PC-9 (cell line): ENCODE results near the gene SUSD1. TPM values are rescaled to one million over a fixed set of nuclear protein-coding genes. Genes with fewer than 3 reads are reported as not detected.
"Not testable (repeated sequence)": the region's sequence is repeated elsewhere in the genome, so short reads cannot be mapped to it uniquely, and the experiment has no call there.

Experiments
- BruUV-seq: library from RNA; stranded (reverse); fragments of 400-500 nt; replicated peaks from 2 replicates; lab custom pipeline; 2021; lab: Mats Ljungman, UMichigan
- CTCF ChIA-PET: fragments of 300-600 bp; sonication (Branson Sonifier 250); formaldehyde crosslinking; loops from one replicate; lab custom pipeline; 2022; ENCODE audit warnings: antibody characterized with exemption; lab: Charles Lee
- POLR2A ChIA-PET: fragments of 300-600 bp; sonication (Branson Sonifier 250); formaldehyde crosslinking; loops from one replicate; lab custom pipeline; 2022; ENCODE audit warnings: antibody characterized with exemption; ENCODE audit not compliant: unreplicated experiment; lab: Charles Lee
- DNase-seq, 2 experiments: peaks; one replicate each; pipeline versions ENCODE4 v3.0.0 to v3.0.0-alpha.2; 2015 to 2022; ENCODE audit warnings: mixed read lengths in 1 of 2
- H2AFZ ChIP-seq: fragments of 200-600 bp; sonication (generic); 2 replicates; pipeline ENCODE4 v1.8.1; 2017; ENCODE audit warnings: antibody characterized with exemption
- H3F3A ChIP-seq: fragments of 200-600 bp; sonication (generic); 2 replicates; pipeline ENCODE4 v1.8.1; 2017; ENCODE audit warnings: antibody characterized with exemption, mild to moderate bottlenecking, low read depth; ENCODE audit not compliant: insufficient read depth
- H3K27ac ChIP-seq: fragments of 200-600 bp; sonication (generic); 2 replicates; pipeline ENCODE4 v1.6.1; 2016; ENCODE audit warnings: mixed run types
- H3K27me3 ChIP-seq: fragments of 200-600 bp; sonication (generic); 2 replicates; pipeline ENCODE4 v1.6.1; 2016; ENCODE audit warnings: low read depth, mixed run types; ENCODE audit not compliant: insufficient read depth
- H3K36me3 ChIP-seq: fragments of 200-600 bp; sonication (generic); 2 replicates; pipeline ENCODE4 v1.6.1; 2016; ENCODE audit warnings: low read depth, mixed run types
- H3K4me1 ChIP-seq: fragments of 200-600 bp; sonication (generic); replicated peaks from 2 replicates; pipeline ENCODE4 v1.6.1; 2016; ENCODE audit warnings: mixed run types; ENCODE audit not compliant: insufficient read depth
- H3K4me2 ChIP-seq: fragments of 200-600 bp; sonication (generic); 2 replicates; pipeline ENCODE4 v1.6.1; 2017; ENCODE audit warnings: mixed run types
- H3K4me3 ChIP-seq: fragments of 200-600 bp; sonication (generic); 2 replicates; pipeline ENCODE4 v1.6.1; 2016; ENCODE audit warnings: mixed run types
- H3K79me2 ChIP-seq: fragments of 200-600 bp; sonication (generic); 2 replicates; pipeline ENCODE4 v1.6.1; 2017; ENCODE audit warnings: low read depth, mixed run types
- H3K9me2 ChIP-seq: fragments of 200-600 bp; sonication (generic); 2 replicates; pipeline ENCODE4 v1.8.1; 2017; ENCODE audit warnings: mild to moderate bottlenecking; ENCODE audit not compliant: insufficient read depth
- H3K9me3 ChIP-seq: fragments of 200-600 bp; sonication (generic); 2 replicates; pipeline ENCODE4 v1.8.1; 2016; ENCODE audit warnings: low read depth; ENCODE audit not compliant: insufficient read depth
- H4K20me1 ChIP-seq: fragments of 200-600 bp; sonication (generic); 2 replicates; pipeline ENCODE4 v1.8.1; 2017; ENCODE audit not compliant: insufficient read depth
- EZH2 ChIP-seq: fragments of 200-600 bp; sonication (generic); IDR thresholded peaks from 2 replicates; pipeline ENCODE4 v1.8.0; 2017; ENCODE audit warnings: antibody characterized with exemption, low read depth
- intact Hi-C: fragments of 100-400 bp; cut with micrococcal nuclease; formaldehyde crosslinking; loops from one replicate; pipeline ENCODE4 v1.10.0; 2022; ENCODE audit not compliant: unreplicated experiment
- total RNA-seq: library from RNA; stranded (reverse); gene quantifications from 2 replicates; pipeline ENCODE4 v1.2.3, GENCODE V29; 2021
- TF ChIP-seq, protein P1 (sequence below): fragments of 200-600 bp; sonication (generic); conservative IDR thresholded peaks from 2 replicates; pipeline ENCODE4 v1.6.1; 2017; ENCODE audit warnings: mixed run types, antibody characterized with exemption, mild to moderate bottlenecking, moderate library complexity

Gene SUSD1
- total RNA-seq, 1 experiment from 2014 or later, result 23.2 TPM

DNA sequence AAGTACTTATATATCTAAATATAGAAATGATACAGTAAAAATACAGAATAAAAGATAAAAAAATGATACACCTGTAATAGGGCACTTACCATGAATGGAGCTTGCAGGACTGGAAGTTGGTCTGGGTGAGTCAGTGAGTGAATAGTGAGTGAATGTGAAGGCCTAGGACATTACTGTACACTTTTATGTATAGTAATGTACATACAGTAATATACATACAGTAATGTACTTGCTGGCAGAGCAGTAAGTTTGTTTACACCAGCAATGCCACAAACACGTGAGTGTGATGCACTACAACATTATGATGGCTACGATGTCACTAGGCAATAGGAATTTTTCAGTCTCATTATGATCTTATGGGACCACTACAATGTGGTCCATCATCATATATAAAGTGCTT, 34.2 kb downstream of the SUSD1 start:
- TF ChIP-seq, protein P1, sequence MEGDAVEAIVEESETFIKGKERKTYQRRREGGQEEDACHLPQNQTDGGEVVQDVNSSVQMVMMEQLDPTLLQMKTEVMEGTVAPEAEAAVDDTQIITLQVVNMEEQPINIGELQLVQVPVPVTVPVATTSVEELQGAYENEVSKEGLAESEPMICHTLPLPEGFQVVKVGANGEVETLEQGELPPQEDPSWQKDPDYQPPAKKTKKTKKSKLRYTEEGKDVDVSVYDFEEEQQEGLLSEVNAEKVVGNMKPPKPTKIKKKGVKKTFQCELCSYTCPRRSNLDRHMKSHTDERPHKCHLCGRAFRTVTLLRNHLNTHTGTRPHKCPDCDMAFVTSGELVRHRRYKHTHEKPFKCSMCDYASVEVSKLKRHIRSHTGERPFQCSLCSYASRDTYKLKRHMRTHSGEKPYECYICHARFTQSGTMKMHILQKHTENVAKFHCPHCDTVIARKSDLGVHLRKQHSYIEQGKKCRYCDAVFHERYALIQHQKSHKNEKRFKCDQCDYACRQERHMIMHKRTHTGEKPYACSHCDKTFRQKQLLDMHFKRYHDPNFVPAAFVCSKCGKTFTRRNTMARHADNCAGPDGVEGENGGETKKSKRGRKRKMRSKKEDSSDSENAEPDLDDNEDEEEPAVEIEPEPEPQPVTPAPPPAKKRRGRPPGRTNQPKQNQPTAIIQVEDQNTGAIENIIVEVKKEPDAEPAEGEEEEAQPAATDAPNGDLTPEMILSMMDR, result no peak
- TF ChIP-seq EZH2, result no peak
- H4K20me1 ChIP-seq, result no peaks in the 10 kb centered on the region
- peak in 1 of 2 experiments; percentile 55 for DNase-seq
- BruUV-seq, result no TSS peak
- no peak overlapping the region for H2AFZ ChIP-seq
- H3K4me1 ChIP-seq, result peaks cover 35% of the 10 kb centered on the region
- H3K27ac ChIP-seq, result peak overlapping the region; percentile 47
- CTCF ChIA-PET, result no interaction called here
- no peaks in the 10 kb centered on the region for H3K9me2 ChIP-seq
- H3K36me3 ChIP-seq, result 0 out of 2 replicates have a peak, but pooled peaks cover 9% of the 10 kb centered on the region
- no peaks in the 10 kb centered on the region for H3K27me3 ChIP-seq
- POLR2A ChIA-PET, result no interaction called here
- H3K9me3 ChIP-seq, result no peaks in the 10 kb centered on the region
- H3F3A ChIP-seq, result peaks cover 23% of the 10 kb centered on the region
- no peaks in the 10 kb centered on the region for H3K79me2 ChIP-seq
- H3K4me3 ChIP-seq, result no peak overlapping the region
- 0 out of 2 replicates have a peak overlapping the region, but pooled peaks have one; percentile 13 for H3K4me2 ChIP-seq
- intact Hi-C loops, result no loop called here

DNA sequence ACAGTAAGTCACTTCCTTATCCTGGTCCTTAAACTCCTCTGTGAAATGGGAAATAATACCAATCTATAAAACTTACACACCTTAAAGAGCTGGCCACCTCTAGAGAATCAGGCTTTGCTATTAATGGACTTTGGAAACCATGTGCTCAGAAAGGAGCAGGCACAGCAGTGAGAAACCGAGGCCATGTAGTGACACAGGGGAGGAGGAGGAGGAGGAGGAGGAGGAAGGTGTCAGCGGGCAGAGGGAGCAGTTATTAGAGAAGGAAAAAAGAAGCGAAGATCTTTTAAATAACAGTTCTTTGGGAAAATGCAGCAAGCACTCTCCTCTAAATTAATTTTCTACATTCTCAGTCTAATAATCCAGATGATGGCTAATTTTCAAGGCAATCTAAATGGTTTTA, 38.0 kb downstream of the SUSD1 start:
- TF ChIP-seq, protein P1, result no peak
- TF ChIP-seq EZH2, result no peak
- Histone ChIP-seq H3K27ac (no peak overlapping the region), H3K27me3 (no peaks in the 10 kb centered on the region), H3K4me2 (no peak overlapping the region), H3K4me1 (peaks cover 12% of the 10 kb centered on the region), H2AFZ (no peak overlapping the region), H3K4me3 (no peak overlapping the region), H3K36me3 (peaks cover 5% of the 10 kb centered on the region; the same call in 1 of the 2 replicates), H3F3A (peaks cover 9% of the 10 kb centered on the region), H3K79me2 (no peaks in the 10 kb centered on the region), H4K20me1 (no peaks in the 10 kb centered on the region), H3K9me3 (no peaks in the 10 kb centered on the region), H3K9me2 (no peaks in the 10 kb centered on the region)
- DNase-seq, result no peak
- BruUV-seq, result no TSS peak
- ChIA-PET CTCF (no interaction called here), POLR2A (no interaction called here)
- intact Hi-C loops, result no loop called here

DNA sequence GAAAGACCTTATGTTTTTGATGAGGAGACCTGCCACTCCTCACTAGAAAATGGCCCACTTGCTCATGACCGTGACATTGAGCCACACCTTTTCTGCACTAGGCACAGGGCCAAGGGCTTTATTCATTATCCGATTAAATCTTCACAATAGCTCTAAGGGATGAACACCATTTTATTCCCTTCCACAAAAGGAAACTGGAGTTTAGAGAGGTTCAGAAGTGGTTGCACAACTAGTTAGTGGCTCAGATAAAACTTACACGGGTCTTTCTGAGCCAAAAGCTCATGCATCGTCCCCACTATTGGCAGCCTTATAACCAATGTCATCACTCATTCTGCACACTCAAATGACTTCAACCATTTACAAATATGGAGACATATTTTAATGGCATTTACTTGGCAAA, 39.4 kb downstream of the SUSD1 start:
- Histone ChIP-seq H3K27me3 (no peaks in the 10 kb centered on the region), H2AFZ (no peak overlapping the region), H3K4me2 (no peak overlapping the region), H3K4me3 (no peak overlapping the region), H3K9me3 (no peaks in the 10 kb centered on the region), H3K27ac (no peak overlapping the region), H4K20me1 (no peaks in the 10 kb centered on the region), H3F3A (peaks cover 2% of the 10 kb centered on the region; the same call in 1 of the 2 replicates), H3K79me2 (no peaks in the 10 kb centered on the region), H3K36me3 (peaks cover 5% of the 10 kb centered on the region; the same call in 1 of the 2 replicates), H3K4me1 (peaks cover 3% of the 10 kb centered on the region; the same call in 1 of the 2 replicates), H3K9me2 (no peaks in the 10 kb centered on the region)
- ChIA-PET CTCF (interaction anchor here (0.6 kb wide), 1 partner anchor 533 kb away, joined by 4 read pairs; no protein-coding TSS in a partner anchor), POLR2A (interaction anchor here (0.7 kb wide), 1 partner anchor 22 kb away, joined by 4 read pairs; no protein-coding TSS in a partner anchor)
- TF ChIP-seq, protein P1, result no peak
- TF ChIP-seq EZH2, result no peak
- peak in 1 of 2 experiments; percentile 24 for DNase-seq
- no TSS peak for BruUV-seq
- intact Hi-C loops, result no loop called here

DNA sequence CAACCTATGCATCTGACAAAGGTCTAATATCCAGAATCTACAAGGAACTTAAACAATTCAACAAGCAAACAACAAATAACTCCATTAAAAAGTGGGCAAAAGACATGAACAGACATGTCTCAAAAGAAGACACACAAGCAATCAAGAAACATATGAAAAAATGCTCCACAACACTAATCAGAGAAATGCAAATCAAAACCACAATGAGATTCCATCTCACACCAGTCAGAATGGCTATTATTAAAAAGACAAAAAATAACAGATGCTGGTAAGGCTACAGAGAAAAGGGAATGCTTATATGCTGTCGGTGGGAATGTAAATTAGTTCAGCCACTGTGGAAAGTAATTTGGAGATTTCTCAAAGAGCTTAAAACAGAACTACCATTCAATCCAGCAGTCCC, 41.3 kb downstream of the SUSD1 start:
- DNase-seq, H3K4me3 ChIP-seq, intact Hi-C loops, POLR2A ChIA-PET, H3K27ac ChIP-seq, BruUV-seq, H3K4me1 ChIP-seq, H3K4me2 ChIP-seq, H3K9me2 ChIP-seq, CTCF ChIA-PET, H3F3A ChIP-seq, H3K27me3 ChIP-seq, H3K36me3 ChIP-seq, H3K9me3 ChIP-seq, H2AFZ ChIP-seq, H4K20me1 ChIP-seq, H3K79me2 ChIP-seq: not testable (repeated sequence)
